Gastroesophageal sphincter (tissue), 4 donors: ENCODE measurements around the gene GYPA. TPM values are rescaled to one million over a fixed set of nuclear protein-coding genes. Genes with fewer than 3 reads are reported as not detected.
"Not testable (repeated sequence)": the region's sequence is repeated elsewhere in the genome, so short reads cannot be mapped to it uniquely, and the experiment has no call there.

ENCODE experiments used
- ATAC-seq: fragments of 150-250 bp; one replicate; pipeline ENCODE4 v1.9.1; 2016; ENCODE audit warnings: mild to moderate bottlenecking, moderate library complexity
- H3K27ac ChIP-seq, 4 donors: fragments of 200-600 bp; sonication (generic) in 3 of 4; 1 replicate in 3 of 4; 2 replicates in 1 of 4; pipeline ENCODE4 v1.5.1; 2016 to 2019
- H3K27me3 ChIP-seq: fragments of 200-600 bp; sonication (generic); one replicate; pipeline ENCODE4 v1.5.1; 2019
- H3K36me3 ChIP-seq, 2 donors: fragments of 200-600 bp; sonication (generic); one replicate each; pipeline ENCODE4 v1.5.1; 2019; ENCODE audit warnings: control low read depth in 1 of 2
- H3K4me1 ChIP-seq, 3 donors: fragments of 200-600 bp; sonication (generic); 1 replicate in 2 of 3; 2 replicates in 1 of 3; pipeline ENCODE4 v1.5.1; 2016 to 2019; ENCODE audit warnings: control low read depth in 2 of 3
- H3K4me3 ChIP-seq, 2 donors: fragments of 200-600 bp; sonication (generic); one replicate each; pipeline ENCODE4 v1.5.1; 2019; ENCODE audit warnings: mild to moderate bottlenecking in 1 of 2, moderate library complexity in 1 of 2
- H3K9me3 ChIP-seq, 3 donors: fragments of 200-600 bp; sonication (generic); one replicate each; pipeline ENCODE4 v1.5.1; 2017 to 2019; ENCODE audit warnings: control low read depth in 2 of 3
- EP300 ChIP-seq: sonication (generic); formaldehyde crosslinking; IDR thresholded peaks from one replicate; pipeline ENCODE4 v1.6.1; 2017; ENCODE audit warnings: antibody characterized with exemption, mild to moderate bottlenecking
- POLR2A ChIP-seq, 2 donors: fragments of 450-650 bp; IDR thresholded peaks; one replicate each; pipeline ENCODE4 v1.6.1; 2017; ENCODE audit warnings: antibody characterized with exemption in 2 of 2, mild to moderate bottlenecking in 2 of 2, moderate library complexity in 1 of 2
- POLR2AphosphoS5 ChIP-seq: sonication (generic); formaldehyde crosslinking; IDR thresholded peaks from one replicate; pipeline ENCODE4 v1.6.1; 2017; ENCODE audit warnings: antibody characterized with exemption
- WGBS, 2 donors: methylation state at CpG; one replicate each; pipeline ENCODE4 v1.1.5; 2018; ENCODE audit warnings: low coverage in 1 of 2; 5-methylcytosine and 5-hydroxymethylcytosine counted together
- total RNA-seq, 4 donors: library from RNA; depleted of rRNA; stranded (reverse); fragments of >200 nt; gene quantifications; one replicate each; pipeline ENCODE4 v1.1.0, GENCODE V29; 2016
- TF ChIP-seq, protein P1 (sequence below), 4 experiments: fragments of 200-600 bp in 2 of 4; fragments of 450-650 bp in 2 of 4; sonication (generic) in 1 of 4; IDR thresholded peaks; one replicate each; pipeline ENCODE4 v1.5.1; 2017 to 2019; ENCODE audit warnings: antibody characterized with exemption in 4 of 4, mild to moderate bottlenecking in 2 of 4, moderate library complexity in 2 of 4

GYPA gene
- total RNA-seq: not detected

GRCh38 chr4:144140594-144141295 lies at the start of gene GYPA:
Gene GYPA, minus strand, starts transcription at chr4:144140718. Its CDS starts 83 bp downstream, at chr4:144140635.
- H3K4me1 ChIP-seq, H3K4me3 ChIP-seq, H3K27me3 ChIP-seq, H3K9me3 ChIP-seq, H3K27ac ChIP-seq, H3K36me3 ChIP-seq, ATAC-seq: not testable (repeated sequence)
- WGBS, 2 donors: 85 to 96% methylated on average over 2 to 3 of the region's 4 CpGs

- no peaks in the 10 kb centered on the region for H3K36me3 ChIP-seq
- no peaks in the 10 kb centered on the region for H3K27me3 ChIP-seq
- H3K27ac ChIP-seq: no peak overlapping the region
- H3K4me1 ChIP-seq: no peaks in the 10 kb centered on the region
- no peaks in the 10 kb centered on the region for H3K9me3 ChIP-seq
- WGBS, 2 donors: 38 to 39% methylated on average over 2 of the region's 2 CpGs
- TF ChIP-seq EP300: no peak
- TF ChIP-seq POLR2A (IDR thresholded peaks at IDR 0.05): no peak
- TF ChIP-seq, protein P1, sequence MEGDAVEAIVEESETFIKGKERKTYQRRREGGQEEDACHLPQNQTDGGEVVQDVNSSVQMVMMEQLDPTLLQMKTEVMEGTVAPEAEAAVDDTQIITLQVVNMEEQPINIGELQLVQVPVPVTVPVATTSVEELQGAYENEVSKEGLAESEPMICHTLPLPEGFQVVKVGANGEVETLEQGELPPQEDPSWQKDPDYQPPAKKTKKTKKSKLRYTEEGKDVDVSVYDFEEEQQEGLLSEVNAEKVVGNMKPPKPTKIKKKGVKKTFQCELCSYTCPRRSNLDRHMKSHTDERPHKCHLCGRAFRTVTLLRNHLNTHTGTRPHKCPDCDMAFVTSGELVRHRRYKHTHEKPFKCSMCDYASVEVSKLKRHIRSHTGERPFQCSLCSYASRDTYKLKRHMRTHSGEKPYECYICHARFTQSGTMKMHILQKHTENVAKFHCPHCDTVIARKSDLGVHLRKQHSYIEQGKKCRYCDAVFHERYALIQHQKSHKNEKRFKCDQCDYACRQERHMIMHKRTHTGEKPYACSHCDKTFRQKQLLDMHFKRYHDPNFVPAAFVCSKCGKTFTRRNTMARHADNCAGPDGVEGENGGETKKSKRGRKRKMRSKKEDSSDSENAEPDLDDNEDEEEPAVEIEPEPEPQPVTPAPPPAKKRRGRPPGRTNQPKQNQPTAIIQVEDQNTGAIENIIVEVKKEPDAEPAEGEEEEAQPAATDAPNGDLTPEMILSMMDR (IDR thresholded peaks at IDR 0.05): no peak
- TF ChIP-seq POLR2AphosphoS5: no peak
- ATAC-seq: no peak
- H3K4me3 ChIP-seq: no peak overlapping the region
Observed at GRCh38 chr4:144190009-144190408, 49.5 kb upstream of the GYPA start.

DNA sequence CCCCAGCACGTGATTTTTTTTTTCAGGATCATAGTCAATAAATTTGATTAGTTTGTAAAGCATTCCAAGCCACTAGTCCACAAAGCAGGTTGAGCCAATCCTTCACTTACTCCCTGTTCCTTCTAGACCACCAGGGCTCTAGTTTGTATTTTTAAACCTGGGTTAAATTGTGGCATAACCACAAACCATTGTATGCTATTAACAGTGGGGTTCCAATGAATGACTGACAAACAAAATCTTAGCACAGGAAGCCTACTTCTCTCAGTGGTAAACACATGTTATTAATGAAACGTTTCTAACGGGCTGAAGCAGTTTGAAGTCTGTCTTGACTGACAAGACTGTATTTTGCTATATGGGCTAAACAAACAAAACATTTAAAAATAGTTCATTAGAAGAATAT lies 48.6 kb upstream of the GYPA start:
- no peaks in the 10 kb centered on the region for H3K36me3 ChIP-seq
- H3K27ac ChIP-seq: no peak overlapping the region
- H3K4me1 ChIP-seq: no peaks in the 10 kb centered on the region
- H3K4me3 ChIP-seq: no peak overlapping the region
- H3K27me3 ChIP-seq: no peaks in the 10 kb centered on the region
- H3K9me3 ChIP-seq: no peaks in the 10 kb centered on the region
- WGBS, 2 donors: 43 to 55% methylated on average over 3 of the region's 3 CpGs
- no peak for ATAC-seq
- TF ChIP-seq, protein P1 (IDR thresholded peaks at IDR 0.05): no peak
- no peak for TF ChIP-seq POLR2A (IDR thresholded peaks at IDR 0.05)
- no peak for TF ChIP-seq EP300
- TF ChIP-seq POLR2AphosphoS5: no peak

- TF ChIP-seq, protein P1 (IDR thresholded peaks at IDR 0.05): no peak
- TF ChIP-seq EP300: no peak
- TF ChIP-seq POLR2A (IDR thresholded peaks at IDR 0.05): no peak
- TF ChIP-seq POLR2AphosphoS5: no peak
- Histone ChIP-seq H3K27me3 (no peaks in the 10 kb centered on the region), H3K27ac (no peak overlapping the region), H3K4me3 (no peak overlapping the region), H3K4me1 (no peaks in the 10 kb centered on the region), H3K36me3 (no peaks in the 10 kb centered on the region), H3K9me3 (no peaks in the 10 kb centered on the region)
- ATAC-seq: no peak
Observed at GRCh38 chr4:144185086-144185485, 44.6 kb upstream of the GYPA start.

GRCh38 chr4:144183165-144183564 lies 42.6 kb upstream of the GYPA start:
- Histone ChIP-seq H3K27ac (no peak overlapping the region), H3K27me3 (no peaks in the 10 kb centered on the region), H3K9me3 (no peaks in the 10 kb centered on the region), H3K4me1 (no peaks in the 10 kb centered on the region), H3K4me3 (no peak overlapping the region), H3K36me3 (no peaks in the 10 kb centered on the region)
- TF ChIP-seq, protein P1 (IDR thresholded peaks at IDR 0.05): no peak
- TF ChIP-seq POLR2A (IDR thresholded peaks at IDR 0.05): no peak
- no peak for TF ChIP-seq EP300
- no peak for TF ChIP-seq POLR2AphosphoS5
- ATAC-seq: no peak
- WGBS, 2 donors: 54 to 72% methylated on average over 2 of the region's 2 CpGs
